OCI-LY7 (cell line): ENCODE results near the gene PRL. TPM values are rescaled to one million over a fixed set of nuclear protein-coding genes. Genes with fewer than 3 reads are reported as not detected.

Experiments used
- BruUV-seq: library from RNA; stranded (reverse); fragments of 400-500 nt; replicated peaks from 2 replicates; lab custom pipeline; 2021; lab: Mats Ljungman, UMichigan
- CTCF ChIA-PET: fragments of 300-600 bp; sonication (Branson Sonifier 250); formaldehyde crosslinking; loops from one replicate; lab custom pipeline; 2022; ENCODE audit warnings: antibody characterized with exemption; ENCODE audit not compliant: unreplicated experiment; lab: Charles Lee
- POLR2A ChIA-PET: fragments of 300-600 bp; sonication (Branson Sonifier 250); formaldehyde crosslinking; loops from one replicate; lab custom pipeline; 2022; ENCODE audit warnings: antibody characterized with exemption; lab: Charles Lee
- DNase-seq: peaks from one replicate; pipeline ENCODE4 v3.0.0-alpha.2; 2015; ENCODE audit warnings: low spot score
- H2AFZ ChIP-seq: fragments of 200-600 bp; sonication (generic), shearing (Covaris generic); 2 replicates; pipeline ENCODE4 v1.6.1; 2014; ENCODE audit warnings: mild to moderate bottlenecking, antibody characterized with exemption, low read length, moderate library complexity
- H3K27ac ChIP-seq: fragments of 200-600 bp; sonication (generic); 2 replicates; pipeline ENCODE4 v1.5.1; 2014; ENCODE audit warnings: mixed run types, low read depth, mild to moderate bottlenecking, moderate library complexity, low read length, inconsistent platforms; ENCODE audit not compliant: poor library complexity, severe bottlenecking
- H3K36me3 ChIP-seq: fragments of 200-600 bp; sonication (generic); 2 replicates; pipeline ENCODE4 v1.6.1; 2014; ENCODE audit warnings: mild to moderate bottlenecking, antibody characterized with exemption, low read length, moderate library complexity, mixed read lengths; ENCODE audit not compliant: insufficient read depth
- H3K4me1 ChIP-seq: fragments of 200-600 bp; sonication (generic); 2 replicates; pipeline ENCODE4 v1.5.1; 2014; ENCODE audit warnings: mild to moderate bottlenecking, low read length; ENCODE audit not compliant: insufficient read depth, poor library complexity, severe bottlenecking
- H3K4me2 ChIP-seq: fragments of 200-600 bp; sonication (generic); 2 replicates; pipeline ENCODE4 v1.6.1; 2014; ENCODE audit warnings: mild to moderate bottlenecking, low read length
- H3K4me3 ChIP-seq: fragments of 200-600 bp; sonication (generic); 2 replicates; pipeline ENCODE4 v1.5.1; 2014; ENCODE audit warnings: mild to moderate bottlenecking, low read depth, low read length; ENCODE audit not compliant: poor library complexity, severe bottlenecking
- H3K79me2 ChIP-seq: fragments of 200-600 bp; sonication (generic); 2 replicates; pipeline ENCODE4 v1.6.1; 2016; ENCODE audit warnings: low read depth, mild to moderate bottlenecking, low read length, moderate library complexity, mixed read lengths; ENCODE audit not compliant: insufficient read depth
- H3K9me2 ChIP-seq: fragments of 200-600 bp; sonication (generic); 2 replicates; pipeline ENCODE4 v1.6.1; 2016; ENCODE audit warnings: mild to moderate bottlenecking, low read length, mixed read lengths; ENCODE audit not compliant: insufficient read depth
- H3K9me3 ChIP-seq: fragments of 200-600 bp; sonication (generic); 2 replicates; pipeline ENCODE4 v1.6.1; 2014; ENCODE audit warnings: mild to moderate bottlenecking, mixed run types, low read length, mixed read lengths
- H4K20me1 ChIP-seq: fragments of 200-600 bp; sonication (generic); 2 replicates; pipeline ENCODE4 v1.6.1; 2014; ENCODE audit warnings: mild to moderate bottlenecking, antibody characterized with exemption, low read length, moderate library complexity, mixed read lengths; ENCODE audit not compliant: insufficient read depth
- EZH2phosphoT487 ChIP-seq: fragments of 200-600 bp; sonication (generic); IDR thresholded peaks from 2 replicates; pipeline ENCODE4 v1.6.1; 2018; ENCODE audit warnings: low read depth, borderline replicate concordance, mild to moderate bottlenecking, mixed run types, antibody characterized with exemption, low read length, moderate library complexity, mixed read lengths
- intact Hi-C: fragments of 100-400 bp; cut with micrococcal nuclease; formaldehyde crosslinking; loops from one replicate; pipeline ENCODE4 v1.10.0; 2022; ENCODE audit not compliant: unreplicated experiment
- total RNA-seq, 2 experiments: library from RNA; depleted of rRNA in 1 of 2; stranded (reverse); fragments of >200 nt in 1 of 2; shearing (Covaris generic) in 1 of 2; gene quantifications; 2 replicates each; pipeline ENCODE4 v1.2.3, GENCODE V29; 2014 to 2022
- TF ChIP-seq, protein P1 (sequence below): fragments of 200-600 bp; sonication (generic); conservative IDR thresholded peaks from 2 replicates; pipeline ENCODE4 v1.5.1; 2014; ENCODE audit warnings: mild to moderate bottlenecking, antibody characterized with exemption, low read length, moderate library complexity, mixed read lengths

Gene PRL
- total RNA-seq, 2 experiments from 2014 or later = not detected

DNA sequence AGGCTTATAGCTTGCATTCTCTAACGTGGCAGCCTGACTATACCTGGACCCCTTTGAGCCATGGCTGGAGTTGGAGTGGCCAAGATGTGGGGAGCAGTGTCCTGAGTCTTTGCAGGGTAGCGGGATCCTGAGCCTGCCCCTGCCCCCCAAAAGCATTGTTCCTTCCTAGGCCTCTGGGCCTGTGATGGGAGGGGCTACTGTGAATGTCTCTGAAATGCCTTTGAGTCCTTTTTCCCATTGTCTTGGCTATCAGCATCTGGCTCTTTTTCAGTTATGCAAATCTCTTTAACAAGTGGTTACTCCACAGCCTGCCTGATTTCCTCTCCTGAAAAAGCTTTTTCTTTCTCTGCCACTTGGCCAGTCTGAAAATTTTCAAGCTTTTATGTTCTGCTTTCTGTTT lies 17.0 kb upstream of the PRL start:
- no peaks in the 10 kb centered on the region for H4K20me1 ChIP-seq
- BruUV-seq = no TSS peak
- no peaks in the 10 kb centered on the region for H3K9me2 ChIP-seq
- H3K4me1 ChIP-seq = no peaks in the 10 kb centered on the region
- no peak overlapping the region for H3K4me2 ChIP-seq
- H3K36me3 ChIP-seq = no peaks in the 10 kb centered on the region
- H3K79me2 ChIP-seq = no peaks in the 10 kb centered on the region
- CTCF ChIA-PET = no interaction called here
- TF ChIP-seq, protein P1, sequence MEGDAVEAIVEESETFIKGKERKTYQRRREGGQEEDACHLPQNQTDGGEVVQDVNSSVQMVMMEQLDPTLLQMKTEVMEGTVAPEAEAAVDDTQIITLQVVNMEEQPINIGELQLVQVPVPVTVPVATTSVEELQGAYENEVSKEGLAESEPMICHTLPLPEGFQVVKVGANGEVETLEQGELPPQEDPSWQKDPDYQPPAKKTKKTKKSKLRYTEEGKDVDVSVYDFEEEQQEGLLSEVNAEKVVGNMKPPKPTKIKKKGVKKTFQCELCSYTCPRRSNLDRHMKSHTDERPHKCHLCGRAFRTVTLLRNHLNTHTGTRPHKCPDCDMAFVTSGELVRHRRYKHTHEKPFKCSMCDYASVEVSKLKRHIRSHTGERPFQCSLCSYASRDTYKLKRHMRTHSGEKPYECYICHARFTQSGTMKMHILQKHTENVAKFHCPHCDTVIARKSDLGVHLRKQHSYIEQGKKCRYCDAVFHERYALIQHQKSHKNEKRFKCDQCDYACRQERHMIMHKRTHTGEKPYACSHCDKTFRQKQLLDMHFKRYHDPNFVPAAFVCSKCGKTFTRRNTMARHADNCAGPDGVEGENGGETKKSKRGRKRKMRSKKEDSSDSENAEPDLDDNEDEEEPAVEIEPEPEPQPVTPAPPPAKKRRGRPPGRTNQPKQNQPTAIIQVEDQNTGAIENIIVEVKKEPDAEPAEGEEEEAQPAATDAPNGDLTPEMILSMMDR = no peak
- TF ChIP-seq EZH2phosphoT487 = no peak
- H3K4me3 ChIP-seq = no peak overlapping the region
- intact Hi-C loops = no loop called here
- no peak overlapping the region for H3K27ac ChIP-seq
- no peaks in the 10 kb centered on the region for H3K9me3 ChIP-seq
- no peak for DNase-seq
- POLR2A ChIA-PET = interaction anchor here (0.7 kb wide), 1 partner anchor 823 kb away, joined by 3 read pairs; no protein-coding TSS in a partner anchor
- H2AFZ ChIP-seq = no peak overlapping the region

- no peak for TF ChIP-seq EZH2phosphoT487
- TF ChIP-seq, protein P1 = no peak
- Histone ChIP-seq H3K4me1 (no peaks in the 10 kb centered on the region), H3K9me3 (no peaks in the 10 kb centered on the region), H3K4me3 (no peak overlapping the region), H3K79me2 (no peaks in the 10 kb centered on the region), H3K36me3 (no peaks in the 10 kb centered on the region), H2AFZ (no peak overlapping the region), H3K9me2 (no peaks in the 10 kb centered on the region), H3K27ac (no peak overlapping the region), H4K20me1 (no peaks in the 10 kb centered on the region), H3K4me2 (no peak overlapping the region)
- ChIA-PET POLR2A (interaction anchor here (0.6 kb wide), 1 partner anchor 30 kb away, joined by 3 read pairs; no protein-coding TSS in a partner anchor), CTCF (no interaction called here)
- no TSS peak for BruUV-seq
- DNase-seq = no peak
- intact Hi-C loops = no loop called here
Measured at GRCh38 chr6:22308939-22309338, 12.1 kb upstream of the PRL start.

DNA sequence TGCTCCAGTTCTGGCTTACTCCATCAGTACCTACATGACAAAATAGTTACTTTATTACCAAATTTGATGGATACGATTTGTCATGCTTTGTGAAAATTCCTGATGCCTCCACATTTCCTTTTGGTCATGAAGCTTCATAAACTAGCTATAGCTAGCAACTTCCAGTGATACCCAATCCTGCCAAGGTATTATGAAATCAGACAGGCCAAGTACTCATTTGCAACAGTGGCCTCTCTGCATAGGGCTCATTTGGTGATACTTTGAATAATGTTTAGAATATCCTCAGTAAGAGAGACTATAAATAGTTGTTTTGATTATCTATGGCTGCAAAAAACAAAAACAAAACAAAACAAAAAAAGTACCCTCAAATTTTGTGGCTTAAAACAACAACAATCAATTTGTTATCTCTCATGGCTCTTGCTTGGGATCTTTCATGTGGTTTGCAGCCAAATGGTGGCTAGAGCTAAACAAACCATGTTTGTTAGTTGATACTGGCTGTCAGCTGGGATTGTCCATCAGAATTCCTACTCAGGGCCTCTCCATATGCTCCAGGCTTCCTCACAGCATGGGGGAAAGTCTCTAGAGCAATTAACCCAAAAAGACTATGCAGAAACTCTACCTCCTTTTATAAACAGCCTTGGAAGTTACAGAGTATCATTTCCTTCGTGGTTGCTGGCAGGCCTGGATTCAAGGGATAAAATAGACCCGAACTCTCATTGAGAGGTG lies 10.1 kb upstream of the PRL start:
- Histone ChIP-seq H3K4me3 (no peak overlapping the region), H4K20me1 (no peaks in the 10 kb centered on the region), H3K79me2 (no peaks in the 10 kb centered on the region), H3K4me1 (no peaks in the 10 kb centered on the region), H3K36me3 (no peaks in the 10 kb centered on the region), H2AFZ (no peak overlapping the region), H3K9me2 (no peaks in the 10 kb centered on the region), H3K27ac (no peak overlapping the region), H3K4me2 (no peak overlapping the region), H3K9me3 (no peaks in the 10 kb centered on the region)
- POLR2A ChIA-PET = interaction anchor here (0.6 kb wide), 1 partner anchor 23 kb away, joined by 3 read pairs; no protein-coding TSS in a partner anchor
- no TSS peak for BruUV-seq
- CTCF ChIA-PET = no interaction called here
- DNase-seq = no peak
- intact Hi-C loops = no loop called here
- no peak for TF ChIP-seq EZH2phosphoT487
- TF ChIP-seq, protein P1 = no peak
